C1 segment of cervical spinal cord (tissue), 14 donors: Measurements from ENCODE around the gene SDK2.
A peak's percentile ranks its signal among the peaks of the same experiment; 100 is the strongest.
"Not testable (repeated sequence)": the region's sequence is repeated elsewhere in the genome, so short reads cannot be mapped to it uniquely, and the experiment has no call there.

Source experiments
- DNase-seq, 14 donors: peaks; one replicate each; lab custom pipeline; 2025; lab: John Stamatoyannopoulos, UW

The SDK2 gene

DNA sequence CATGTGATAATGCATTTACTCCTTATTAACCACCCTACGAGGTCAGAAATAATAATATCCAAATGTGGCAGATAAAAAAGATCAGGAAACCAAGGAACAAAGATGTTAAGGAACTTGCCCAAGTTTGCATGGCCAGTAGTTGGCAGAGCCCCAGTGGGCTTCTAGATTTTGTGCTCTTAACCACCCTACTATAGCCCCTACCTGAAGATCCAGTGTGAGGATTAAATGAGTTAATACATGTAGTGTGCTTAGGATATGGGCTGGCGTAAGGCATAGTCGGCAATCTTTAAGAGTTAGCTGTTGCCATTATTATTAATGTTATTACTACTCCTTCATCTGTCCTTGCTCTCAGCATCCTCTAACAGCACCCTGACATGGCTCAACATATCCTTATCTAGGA, 153.4 kb downstream of the SDK2 start:
- no peak for DNase-seq

DNA sequence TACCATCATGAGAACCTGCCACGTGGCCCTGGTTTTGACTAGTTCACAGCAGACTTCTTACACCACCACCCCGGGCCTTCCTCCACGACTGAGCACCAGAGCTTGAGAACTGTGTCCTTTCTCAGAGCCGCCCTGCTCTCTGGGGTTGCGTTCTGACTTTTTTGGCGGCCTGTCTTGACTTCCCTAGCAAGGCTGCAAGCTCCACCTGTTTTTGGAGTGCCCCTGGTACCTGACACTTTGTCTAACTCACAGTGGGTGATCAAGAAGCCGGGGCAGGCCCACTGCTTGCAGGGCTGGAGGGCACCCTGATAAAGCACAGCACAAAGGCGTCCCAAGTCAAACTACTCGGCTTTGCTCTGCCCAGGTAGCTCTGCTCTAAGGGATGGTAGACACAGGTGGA, 154.3 kb downstream of the SDK2 start:
- DNase-seq, result no peak

DNA sequence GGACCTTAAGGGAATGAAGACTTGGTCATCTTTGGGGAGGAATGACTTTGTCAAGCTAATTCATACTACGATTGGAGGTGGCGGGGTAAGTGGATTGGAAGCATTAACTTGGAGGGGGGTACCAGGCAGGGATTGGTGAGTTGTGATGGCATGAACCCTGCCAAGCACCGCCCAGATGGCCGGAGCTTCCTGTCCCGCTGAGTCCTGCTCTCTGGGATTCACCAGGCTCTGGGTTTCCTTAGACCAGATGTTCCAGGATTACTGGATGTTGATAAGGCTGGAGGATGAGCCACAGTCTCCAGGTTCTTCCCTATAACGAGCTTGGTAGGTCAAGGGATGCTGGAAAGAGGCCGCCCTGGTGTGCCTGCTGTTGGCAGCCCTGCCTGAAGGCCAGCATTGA, 154.9 kb downstream of the SDK2 start:
- no peak for DNase-seq

DNA sequence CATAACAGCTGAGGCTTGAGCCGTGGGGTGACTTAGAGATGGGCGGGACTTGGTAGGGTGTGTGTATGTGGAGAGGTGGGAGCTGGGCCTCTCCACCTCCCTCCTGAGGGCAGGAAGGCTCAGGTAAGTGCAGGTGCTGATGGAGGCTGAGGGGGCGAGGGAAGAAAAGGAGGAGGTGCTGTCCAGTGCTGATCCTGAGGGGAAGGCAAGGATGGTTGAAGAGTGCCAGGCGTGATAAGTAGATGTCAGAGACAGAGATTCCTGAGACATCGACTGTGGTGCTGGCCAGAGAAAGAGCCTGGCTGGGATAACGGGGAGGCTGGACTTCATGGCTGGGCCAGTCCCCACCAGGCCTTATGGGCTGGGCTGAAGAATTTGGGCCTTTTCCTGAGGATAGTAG, 159.1 kb downstream of the SDK2 start:
- no peak for DNase-seq

DNA sequence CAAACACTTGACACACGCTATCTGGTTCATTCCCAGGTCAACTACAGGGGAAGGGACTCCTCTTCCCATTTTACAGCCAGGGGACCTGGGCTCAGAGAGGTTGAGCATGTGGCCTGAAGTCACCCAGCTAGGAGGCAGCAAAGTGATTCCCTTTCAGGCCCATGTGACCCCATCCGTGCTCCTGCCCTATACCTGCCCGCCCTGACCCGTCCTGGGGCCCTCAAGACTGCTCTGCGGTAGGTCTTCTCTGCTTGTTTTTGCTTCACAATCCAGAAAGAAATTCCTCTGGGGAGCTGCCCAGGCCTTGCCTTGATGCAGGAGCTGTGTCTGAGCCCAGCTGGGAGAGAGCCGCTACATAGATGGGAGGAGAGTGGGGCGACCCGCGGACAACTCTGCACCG, 161.4 kb downstream of the SDK2 start:
- DNase-seq, result no peak

DNA sequence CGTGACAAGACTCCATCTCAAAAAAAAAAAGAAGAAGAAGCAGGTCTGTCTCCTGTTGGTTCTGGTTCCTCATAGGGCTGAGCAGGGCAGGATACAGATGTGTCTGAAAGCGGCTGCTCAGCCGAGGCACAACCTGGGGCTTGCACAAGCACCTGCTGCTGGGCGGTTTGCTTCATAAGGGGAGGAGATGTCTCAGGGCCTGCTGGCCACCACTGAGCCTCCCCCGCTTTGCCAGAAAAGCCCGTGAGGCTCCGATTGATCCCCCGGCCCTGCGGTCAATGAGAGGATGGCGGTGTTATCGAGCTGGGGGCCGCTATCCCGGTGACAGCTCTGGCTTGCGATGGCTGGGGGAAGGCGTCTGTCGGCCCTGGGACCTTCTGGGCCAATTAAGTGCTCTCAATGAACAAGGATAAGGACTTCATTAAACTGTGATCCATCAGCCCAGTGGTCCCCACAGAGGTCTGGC, 162.0 kb downstream of the SDK2 start:
- no peak for DNase-seq

DNA sequence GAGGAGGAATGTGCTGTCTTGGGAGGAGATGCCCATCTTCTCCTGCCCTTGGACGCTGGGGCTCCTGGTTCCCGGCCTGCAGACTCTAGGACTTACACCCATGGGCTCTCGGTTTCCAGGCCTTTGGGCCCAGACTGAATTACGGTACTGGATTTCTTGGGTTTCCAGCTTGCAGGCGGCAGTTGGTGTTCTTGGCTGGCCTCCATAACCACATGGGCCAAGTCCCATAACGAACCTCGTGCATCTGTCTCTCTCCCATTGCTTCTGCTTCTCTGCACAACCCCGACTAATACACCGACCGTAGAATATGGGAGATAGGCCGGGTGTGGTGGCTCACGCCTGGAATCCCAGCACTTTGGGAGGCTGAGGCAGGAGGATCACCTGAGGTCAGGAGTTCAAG, 162.6 kb downstream of the SDK2 start:
- peak in 1 of 14 donors; percentile 59 for DNase-seq

DNA sequence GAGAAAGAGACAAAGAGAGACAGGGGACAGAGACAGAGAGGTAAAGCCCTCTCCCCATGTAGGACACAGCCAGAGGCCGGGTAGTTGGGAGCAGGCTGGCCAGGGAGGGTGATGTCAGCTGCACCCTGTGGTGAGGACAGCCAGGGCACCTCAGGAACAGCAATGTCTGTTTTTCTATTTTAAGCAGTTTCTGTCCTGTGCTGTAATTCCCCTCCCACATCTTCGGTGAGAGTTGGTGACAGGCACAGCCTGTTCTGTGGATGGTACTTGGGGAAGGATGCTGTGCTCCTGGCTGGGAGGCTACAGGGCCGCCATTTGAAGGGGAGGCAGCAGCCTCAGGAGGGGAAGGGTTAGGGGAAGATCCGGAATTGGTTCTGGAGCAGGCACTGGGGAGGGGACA, 163.5 kb downstream of the SDK2 start:
- no peak for DNase-seq

DNA sequence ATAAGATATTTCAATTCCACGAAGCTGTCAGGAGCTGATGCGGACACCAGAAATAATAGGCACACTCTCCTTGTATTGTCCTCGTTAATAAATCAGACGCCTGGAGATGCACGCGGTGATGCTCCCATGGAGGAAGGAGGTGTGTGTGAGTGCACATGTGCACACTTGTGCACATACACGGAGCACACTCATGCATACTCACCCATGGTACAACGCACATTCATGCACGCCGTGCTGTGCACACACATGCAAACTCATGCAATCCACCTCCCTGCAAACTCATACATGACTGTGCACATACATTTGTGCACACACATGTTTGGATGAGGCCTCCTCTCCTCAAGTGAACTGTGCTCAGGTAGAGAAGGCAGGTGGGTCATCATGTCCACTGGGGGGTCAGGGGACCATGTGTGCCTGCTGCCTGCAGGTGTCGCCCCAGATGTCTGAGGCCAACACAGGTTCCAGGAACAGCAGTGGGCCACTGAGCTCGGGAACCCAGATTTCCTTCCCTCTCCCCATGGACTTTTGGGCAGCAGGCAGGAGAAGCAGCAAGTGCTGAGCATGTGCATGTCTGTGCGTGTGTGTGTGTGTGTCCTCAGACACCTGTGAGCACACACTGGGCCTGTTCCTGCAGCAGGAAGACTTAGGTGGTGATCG, 165.3 kb downstream of the SDK2 start:
- no peak for DNase-seq

DNA sequence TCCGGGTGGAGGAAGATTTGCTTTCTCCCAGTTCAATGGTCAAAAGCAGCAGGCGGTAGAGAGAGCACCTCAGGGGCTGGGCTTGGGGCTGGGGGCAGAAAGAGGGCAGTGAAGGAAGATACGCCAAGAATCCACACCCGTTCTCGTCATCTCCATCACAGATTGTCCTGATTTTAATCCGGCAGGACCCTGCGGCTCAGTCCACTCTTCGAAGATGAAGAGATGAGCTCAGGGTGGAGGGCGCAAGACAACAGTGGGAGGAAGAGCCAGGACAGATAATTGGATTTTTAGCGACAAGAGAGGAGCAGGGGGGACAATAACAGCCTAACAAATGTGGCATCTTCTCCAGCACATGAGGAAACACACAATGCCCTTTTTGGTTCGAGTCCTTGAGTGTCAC, 165.9 kb downstream of the SDK2 start:
- DNase-seq, result no peak

DNA sequence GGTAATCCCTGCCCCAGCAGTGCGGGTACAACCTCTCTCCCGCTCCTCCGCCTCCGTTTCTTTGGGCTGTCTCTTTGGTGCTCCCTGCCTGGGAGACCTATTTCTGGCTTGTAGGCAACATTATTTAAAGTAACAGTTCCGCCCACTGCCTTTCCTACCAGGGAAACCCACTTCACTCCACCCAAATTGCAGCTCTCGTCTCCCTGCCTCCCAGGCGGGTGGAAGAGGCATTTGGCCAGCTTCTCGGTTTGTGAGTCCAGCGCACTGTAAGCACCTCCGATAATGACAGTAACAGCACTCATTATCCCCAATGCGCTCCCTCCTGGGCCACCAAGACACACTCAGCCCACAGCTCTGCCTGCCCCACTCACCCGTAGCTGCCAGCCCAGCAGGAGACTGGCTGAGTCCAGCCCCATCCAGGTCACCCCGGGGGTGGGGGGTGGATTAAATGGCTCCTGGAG, 167.3 kb downstream of the SDK2 start:
- DNase-seq, result no peak

DNA sequence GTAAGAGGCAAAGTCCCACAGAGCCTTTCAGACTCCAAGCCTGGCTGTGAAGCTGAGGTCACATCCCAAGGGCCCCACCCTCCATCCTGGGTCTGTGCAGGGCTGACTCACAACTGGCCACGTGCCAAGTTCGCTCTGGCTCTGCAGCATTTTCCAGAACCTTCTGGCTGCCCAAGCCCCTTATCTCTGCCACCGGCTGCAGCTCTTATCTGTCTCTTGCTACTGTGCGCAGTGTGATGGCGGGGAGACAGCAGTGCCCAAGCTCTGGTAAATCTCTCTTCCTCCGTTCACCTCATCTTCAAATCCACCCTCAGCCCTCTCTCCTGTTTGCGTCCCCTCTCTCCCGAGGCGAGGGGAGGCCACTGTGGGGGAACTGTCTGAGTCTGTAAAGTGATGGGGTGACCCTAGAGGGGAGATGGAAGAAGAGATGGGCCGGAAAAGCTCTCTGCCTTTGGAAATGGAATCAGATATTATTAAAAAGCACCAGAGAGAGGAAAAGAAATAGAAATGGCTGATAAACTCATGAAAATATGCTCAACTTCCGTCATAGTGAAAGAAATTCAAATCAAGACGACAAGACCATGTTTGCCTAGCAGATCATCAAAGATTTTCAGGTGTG, 169.8 kb downstream of the SDK2 start:
- peak in 2 of 14 donors; percentile 48 to 49 for DNase-seq

DNA sequence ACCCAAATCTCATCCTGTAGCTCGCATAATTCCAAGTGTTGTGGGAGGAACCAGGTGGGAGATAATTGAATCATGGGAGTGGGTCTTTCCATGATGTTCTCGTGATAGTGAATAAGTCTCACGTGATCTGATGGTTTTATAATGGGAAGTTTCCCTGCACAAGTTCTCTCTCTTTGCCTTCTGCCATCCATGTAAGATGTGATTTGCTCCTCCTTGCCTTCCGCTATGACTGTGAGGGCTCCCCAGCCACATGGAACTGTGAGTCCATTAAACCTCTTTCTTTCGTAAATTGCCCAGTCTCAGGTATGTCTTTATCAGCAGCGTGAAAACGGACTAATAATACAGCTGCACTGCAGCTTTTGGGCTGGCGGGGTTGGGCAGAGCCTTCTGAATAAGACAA, 171.5 kb downstream of the SDK2 start:
- not testable (repeated sequence) for DNase-seq

DNA sequence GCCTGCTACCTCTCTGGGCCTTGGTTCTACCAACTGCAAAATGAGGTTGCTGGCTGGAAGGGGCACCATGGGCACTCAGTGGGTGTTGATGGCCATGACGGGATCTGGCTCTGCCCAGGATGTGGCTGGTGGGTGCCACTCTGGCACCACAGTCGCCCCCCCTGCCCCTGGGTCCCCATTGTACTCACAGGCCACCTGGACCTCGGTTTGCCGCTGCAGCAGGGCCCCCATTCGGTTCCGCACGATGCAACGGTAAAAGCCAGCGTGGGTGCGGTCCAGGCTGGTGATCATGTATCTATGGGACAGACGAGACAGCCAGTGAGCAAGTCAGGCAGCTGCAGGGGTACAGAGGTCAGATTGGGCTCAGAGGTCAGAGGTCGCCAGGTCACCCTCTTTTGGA, 172.3 kb downstream of the SDK2 start:
- no peak for DNase-seq

DNA sequence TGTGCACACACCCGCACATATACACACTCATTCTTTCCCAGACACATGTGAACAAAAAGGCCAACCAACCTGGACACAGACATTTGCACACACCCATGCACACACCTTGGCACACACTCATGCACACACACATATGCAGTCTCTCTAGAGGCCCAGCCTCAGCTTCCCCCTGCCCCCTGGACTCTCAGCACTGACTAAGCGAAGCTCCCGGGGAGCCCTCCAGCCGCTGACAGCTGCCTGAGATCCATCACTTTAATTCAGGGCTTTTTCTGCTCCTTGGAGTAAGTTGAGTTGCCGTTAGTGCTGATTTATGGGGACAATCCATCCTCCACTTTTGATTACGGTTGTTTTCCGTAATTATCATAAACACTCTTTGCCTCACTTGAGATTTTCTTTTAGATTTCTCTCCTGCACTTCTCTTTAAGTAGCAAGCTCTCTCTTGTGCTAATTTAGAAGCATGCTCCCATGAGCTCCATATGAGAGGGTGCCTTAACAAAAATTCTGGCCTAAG, 173.9 kb downstream of the SDK2 start:
- no peak for DNase-seq

DNA sequence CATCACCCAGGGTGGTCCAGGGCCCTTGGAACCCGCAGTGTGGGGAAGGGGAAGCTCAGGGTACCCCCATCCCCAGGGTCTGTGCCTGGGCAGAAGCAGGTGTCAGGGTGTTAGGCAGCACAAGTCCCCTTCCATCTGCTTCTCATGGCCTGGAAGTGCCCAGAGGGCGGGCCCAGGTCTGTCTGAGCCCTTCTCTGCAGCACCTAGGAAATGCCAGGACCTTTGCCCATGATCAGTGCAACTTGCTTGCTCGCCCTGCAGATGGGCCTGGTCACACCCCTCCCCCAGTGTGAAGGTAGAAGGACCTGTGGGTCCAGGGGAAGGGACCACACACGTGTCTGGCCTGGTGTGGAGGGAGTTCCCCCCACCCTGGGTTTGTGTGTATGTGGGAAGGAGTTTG, 174.9 kb downstream of the SDK2 start:
- no peak for DNase-seq

DNA sequence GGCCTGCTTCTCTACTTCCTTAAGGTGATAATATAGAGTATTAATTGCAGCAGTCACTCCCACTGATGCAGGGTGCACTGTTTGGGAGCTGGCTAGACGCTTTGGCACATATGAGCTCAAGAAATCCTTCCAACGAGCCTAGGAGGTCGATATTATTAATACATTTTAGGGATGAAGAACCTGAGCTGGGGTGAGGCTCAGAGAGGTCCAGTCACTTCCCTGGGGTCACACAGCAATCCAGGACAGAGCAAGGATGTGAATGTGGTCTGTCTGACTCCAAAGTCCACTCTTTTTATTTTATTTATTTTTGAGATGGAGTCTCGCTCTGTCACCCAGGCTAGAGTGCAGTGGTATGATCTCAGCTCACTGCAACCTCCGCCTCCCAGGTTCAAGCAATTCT, 176.0 kb downstream of the SDK2 start:
- no peak for DNase-seq

DNA sequence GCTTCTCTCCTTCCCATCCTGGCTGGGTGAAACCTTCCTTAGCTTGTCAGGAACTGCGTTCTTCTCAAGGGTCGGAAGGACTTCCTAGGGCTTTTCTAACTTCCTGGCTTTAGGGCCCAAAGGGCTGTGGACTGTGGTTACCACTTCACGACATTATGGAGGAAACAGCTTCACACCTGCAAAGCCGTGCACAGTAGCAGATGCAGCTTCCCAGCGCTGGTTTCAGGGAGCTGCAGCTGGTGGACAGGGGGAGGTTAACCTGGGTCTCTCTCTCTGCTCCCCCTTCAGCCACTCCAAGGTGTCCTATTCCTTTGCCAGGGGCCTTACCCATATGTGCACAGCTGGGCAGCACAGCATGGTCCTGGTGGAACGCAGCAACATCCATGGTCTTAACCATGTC, 176.6 kb downstream of the SDK2 start:
- DNase-seq, result no peak

DNA sequence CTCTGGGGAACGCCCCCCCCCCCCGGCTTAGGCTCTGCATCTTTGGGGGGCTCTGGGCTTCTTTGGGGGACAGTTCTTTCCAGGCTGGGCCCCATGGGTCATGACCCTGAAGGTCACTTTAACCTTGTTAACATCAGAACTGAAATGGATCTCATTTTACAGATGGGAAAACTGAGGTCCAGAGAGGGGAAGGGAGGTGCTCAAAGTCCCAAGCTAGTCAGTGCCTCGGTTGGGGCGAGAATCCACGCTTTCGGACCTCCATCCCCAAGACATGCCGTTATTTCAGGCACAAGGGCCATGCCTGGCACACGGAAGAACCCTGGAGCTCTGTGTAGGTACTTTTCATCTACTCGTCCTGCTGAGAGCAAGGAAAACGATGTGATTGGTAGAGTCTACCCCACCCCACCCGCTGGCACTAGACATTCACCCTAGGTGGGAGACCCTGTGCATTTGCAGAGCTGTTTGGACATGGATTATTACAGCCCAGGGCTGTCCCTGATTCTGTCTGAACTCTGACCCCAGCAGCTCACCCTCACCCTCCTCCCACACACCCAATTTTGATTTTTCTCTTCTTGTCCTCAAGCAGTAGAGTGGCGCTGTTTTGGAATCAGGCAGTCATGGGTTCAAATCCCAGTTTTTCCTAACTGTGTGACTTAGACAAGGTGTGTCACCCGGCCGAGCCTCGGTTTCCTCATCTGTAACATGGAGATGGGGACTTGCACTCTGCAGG, 177.4 kb downstream of the SDK2 start:
- DNase-seq, result no peak

DNA sequence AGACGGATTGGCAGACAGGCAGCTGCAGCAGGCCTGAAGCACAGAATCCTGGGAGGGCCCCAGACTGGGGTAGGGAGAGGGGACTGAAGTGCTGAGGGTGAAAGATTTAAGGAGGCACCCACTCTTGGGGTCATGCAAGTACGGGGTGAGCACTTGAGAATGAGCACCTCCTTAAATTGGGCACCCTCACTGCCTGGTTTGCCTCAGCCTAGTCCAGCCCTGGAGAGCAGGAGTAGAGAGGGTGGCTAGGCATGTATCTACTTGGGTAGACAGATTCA, 178.4 kb downstream of the SDK2 start:
- no peak for DNase-seq

DNA sequence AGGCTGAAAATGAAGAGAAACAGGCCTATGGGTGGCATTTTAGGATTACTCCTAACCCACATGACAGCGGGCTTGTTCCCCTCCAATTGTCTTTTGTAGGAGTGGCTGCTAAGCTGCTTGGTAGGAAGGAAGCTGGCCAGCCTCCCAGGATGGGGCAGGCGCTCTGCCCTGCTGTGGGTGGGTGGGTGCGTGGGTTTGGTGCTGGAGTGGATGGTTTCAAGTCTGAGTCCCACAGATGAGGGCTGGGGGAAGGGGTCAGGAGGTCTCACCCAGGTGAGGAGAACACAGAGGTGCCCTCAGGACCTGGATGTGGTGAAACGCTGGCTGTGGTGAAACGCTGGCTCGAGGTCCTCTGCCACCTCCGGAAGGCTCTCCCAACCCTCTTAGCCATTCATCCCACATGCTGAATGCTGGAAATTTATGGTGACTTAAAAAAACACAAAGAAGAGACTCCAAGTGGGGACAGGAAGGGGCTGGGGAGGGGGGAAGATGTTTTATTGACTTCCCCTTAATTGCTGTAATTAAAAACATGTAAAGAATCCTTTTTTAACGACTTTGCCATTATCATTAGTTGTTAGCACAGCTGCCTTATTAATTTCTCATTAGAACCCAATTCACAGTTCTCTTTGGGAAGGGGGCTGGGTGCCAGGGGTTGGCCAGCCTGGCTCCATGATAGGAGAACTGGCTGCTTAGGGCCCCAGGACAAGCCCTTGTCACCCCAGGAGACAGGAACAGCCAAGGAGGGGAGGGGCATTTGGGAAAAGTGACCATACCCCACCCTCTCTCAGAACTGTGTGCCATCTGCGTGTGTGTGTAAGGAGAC, 178.9 kb downstream of the SDK2 start:
- no peak for DNase-seq

DNA sequence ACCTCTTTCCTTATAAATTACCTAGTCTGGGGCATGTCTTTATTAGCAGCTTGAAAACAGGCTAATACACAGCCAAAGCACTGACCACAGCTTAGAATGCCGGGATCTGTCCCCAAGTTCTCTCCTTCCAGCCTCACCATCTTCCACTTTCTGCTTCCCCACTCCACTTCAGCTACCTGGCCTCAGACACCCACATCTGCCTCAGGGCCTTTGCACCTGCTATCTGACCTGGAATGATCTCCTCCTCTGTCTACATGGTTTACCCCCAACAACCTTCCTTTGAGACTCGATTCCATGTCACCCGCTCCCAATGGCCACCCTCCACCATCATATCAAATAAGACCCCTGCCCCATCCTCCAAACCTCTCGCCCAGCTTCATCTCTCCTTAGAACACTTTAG, 179.8 kb downstream of the SDK2 start:
- DNase-seq, result no peak
